VCaP (cell line): ENCODE data around the gene TRNAU1AP.

Source experiments
- H3K27ac ChIP-seq: fragments of 450-650 bp; 2 replicates; pipeline ENCODE4 v1.5.1; 2017
- CTCF ChIP-seq: fragments of 450-650 bp; conservative IDR thresholded peaks from 2 replicates; pipeline ENCODE4 v1.5.1; 2017; ENCODE audit warnings: mild to moderate bottlenecking, moderate library complexity

The TRNAU1AP gene

GRCh38 chr1:28552758-28553663 is at the start of gene TRNAU1AP:
Gene TRNAU1AP, plus strand, starts transcription at chr1:28553085. Its CDS starts 26 bp downstream, at chr1:28553111.
- TF ChIP-seq CTCF: no peak
- H3K27ac ChIP-seq: peak within 1 kb of the TSS; percentile 89

GRCh38 chr1:28503117-28503516 is 49.8 kb upstream of the TRNAU1AP start:
- TF ChIP-seq CTCF: no peak
- no peak overlapping the region for H3K27ac ChIP-seq

GRCh38 chr1:28505406-28506187 is 47.3 kb upstream of the TRNAU1AP start, which contains the start of gene RCC1:
Gene RCC1, plus strand, starts transcription at chr1:28506043. Its CDS starts 23,824 bp downstream, at chr1:28529867.
- no peak for TF ChIP-seq CTCF
- H3K27ac ChIP-seq: peak within 1 kb of the TSS; percentile 96

- TF ChIP-seq CTCF: no peak
- peak overlapping the region; percentile 96 for H3K27ac ChIP-seq
Measured at GRCh38 chr1:28506907-28507246, 46.0 kb upstream of the TRNAU1AP start.

- peak overlapping the region; percentile 96 for H3K27ac ChIP-seq
- no peak for TF ChIP-seq CTCF
Measured at GRCh38 chr1:28507247-28507645, 45.6 kb upstream of the TRNAU1AP start.

GRCh38 chr1:28507646-28508434 is 45.0 kb upstream of the TRNAU1AP start:
- TF ChIP-seq CTCF: no peak

GRCh38 chr1:28508435-28508754 is 44.5 kb upstream of the TRNAU1AP start:
- peak overlapping the region; percentile 96 for H3K27ac ChIP-seq

More at GRCh38 chr1:28507646-28508434, 45.0 kb upstream of the TRNAU1AP start:
- H3K27ac ChIP-seq: peak overlapping the region; percentile 96

More at GRCh38 chr1:28508435-28508754, 44.5 kb upstream of the TRNAU1AP start:
- TF ChIP-seq CTCF: no peak
